Stimulated activated CD8-positive, alpha-beta memory T cell treated with anti-CD3 and anti-CD28 coated beads, Interleukin-4, amount 100 ng/mL, for 48 hours (primary cell): Measurements from ENCODE around the gene C10orf90.

Experiments used
- DNase-seq: peaks from one replicate; pipeline ENCODE4 v3.0.0-alpha.2; 2020

Gene C10orf90

GRCh38 chr10:126458466-126458865 is 212.0 kb downstream of the C10orf90 start:
- no peak for DNase-seq

- DNase-seq: no peak
These were observed 213.9 kb downstream of the C10orf90 start for GRCh38 chr10:126456632-126457031.

GRCh38 chr10:126455766-126456405 is 214.6 kb downstream of the C10orf90 start:
- no peak for DNase-seq

- DNase-seq: no peak
These were observed 215.3 kb downstream of the C10orf90 start for GRCh38 chr10:126455036-126455765.

GRCh38 chr10:126454045-126454751 is 216.3 kb downstream of the C10orf90 start:
- DNase-seq: no peak

GRCh38 chr10:126452245-126452644 is 218.2 kb downstream of the C10orf90 start:
- no peak for DNase-seq

- DNase-seq: no peak
These were observed 222.4 kb downstream of the C10orf90 start for GRCh38 chr10:126448091-126448490.

- no peak for DNase-seq
These were observed 230.6 kb downstream of the C10orf90 start for GRCh38 chr10:126439942-126440341.

GRCh38 chr10:126438407-126438783 is 232.1 kb downstream of the C10orf90 start:
- DNase-seq: no peak

GRCh38 chr10:126437635-126438406 is 232.7 kb downstream of the C10orf90 start:
- DNase-seq: no peak

GRCh38 chr10:126434235-126434634 is 236.3 kb downstream of the C10orf90 start:
- no peak for DNase-seq

- no peak for DNase-seq
These were observed 237.1 kb downstream of the C10orf90 start for GRCh38 chr10:126433351-126433750.

- DNase-seq: no peak
These were observed 238.0 kb downstream of the C10orf90 start for GRCh38 chr10:126432507-126432906.

GRCh38 chr10:126431816-126432215 is 238.7 kb downstream of the C10orf90 start:
- no peak for DNase-seq

GRCh38 chr10:126430512-126430911 is 240.0 kb downstream of the C10orf90 start:
- no peak for DNase-seq

GRCh38 chr10:126429275-126429674 is 241.2 kb downstream of the C10orf90 start:
- no peak for DNase-seq

GRCh38 chr10:126425489-126426065 is 244.9 kb downstream of the C10orf90 start:
- no peak for DNase-seq

GRCh38 chr10:126425032-126425431 is 245.5 kb downstream of the C10orf90 start:
- no peak for DNase-seq

GRCh38 chr10:126423732-126424491 is 246.6 kb downstream of the C10orf90 start:
- no peak for DNase-seq

GRCh38 chr10:126422567-126422966 is 247.9 kb downstream of the C10orf90 start:
- DNase-seq: no peak

GRCh38 chr10:126421756-126422256 is 248.7 kb downstream of the C10orf90 start:
- DNase-seq: no peak
